ENCODE data around the gene ADIPOR1. TPM values are rescaled to one million over a fixed set of nuclear protein-coding genes. Genes with fewer than 3 reads are reported as not detected.
A peak's percentile ranks its signal among the peaks of the same experiment; 100 is the strongest.

ADIPOR1 gene
- total RNA-seq, 1 donor from 2014 or later, result 45.0 TPM

GRCh38 chr1:202972046-202972445 lies 13.9 kb upstream of the ADIPOR1 start:
- intact Hi-C loops (cut with micrococcal nuclease), result no loop called here
- ChIA-PET POLR2A (interaction anchor here (1.3 kb wide), 1 partner anchor 35 kb away, joined by 3 read pairs; the partner anchor contains the start of gene TMEM183A), CTCF (interaction anchor here (3.2 kb wide), 1 partner anchor 27 kb away, joined by 9 read pairs; no protein-coding TSS in a partner anchor)
- ATAC-seq (ENCODE audit: low read depth) (no peak), DNase-seq (no peak)
- Mint-ChIP-seq H3K27ac (no peak overlapping the region), H3K9me3 (no peaks in the 10 kb centered on the region), H3K36me3 (ENCODE audit: low read depth) (no peaks in the 10 kb centered on the region), H3K4me3 (no peak overlapping the region), H3K27me3 (peaks cover 1% of the 10 kb centered on the region), H3K4me1 (peaks cover 32% of the 10 kb centered on the region)
- TF ChIP-seq, protein P1, sequence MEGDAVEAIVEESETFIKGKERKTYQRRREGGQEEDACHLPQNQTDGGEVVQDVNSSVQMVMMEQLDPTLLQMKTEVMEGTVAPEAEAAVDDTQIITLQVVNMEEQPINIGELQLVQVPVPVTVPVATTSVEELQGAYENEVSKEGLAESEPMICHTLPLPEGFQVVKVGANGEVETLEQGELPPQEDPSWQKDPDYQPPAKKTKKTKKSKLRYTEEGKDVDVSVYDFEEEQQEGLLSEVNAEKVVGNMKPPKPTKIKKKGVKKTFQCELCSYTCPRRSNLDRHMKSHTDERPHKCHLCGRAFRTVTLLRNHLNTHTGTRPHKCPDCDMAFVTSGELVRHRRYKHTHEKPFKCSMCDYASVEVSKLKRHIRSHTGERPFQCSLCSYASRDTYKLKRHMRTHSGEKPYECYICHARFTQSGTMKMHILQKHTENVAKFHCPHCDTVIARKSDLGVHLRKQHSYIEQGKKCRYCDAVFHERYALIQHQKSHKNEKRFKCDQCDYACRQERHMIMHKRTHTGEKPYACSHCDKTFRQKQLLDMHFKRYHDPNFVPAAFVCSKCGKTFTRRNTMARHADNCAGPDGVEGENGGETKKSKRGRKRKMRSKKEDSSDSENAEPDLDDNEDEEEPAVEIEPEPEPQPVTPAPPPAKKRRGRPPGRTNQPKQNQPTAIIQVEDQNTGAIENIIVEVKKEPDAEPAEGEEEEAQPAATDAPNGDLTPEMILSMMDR (IDR thresholded peaks at IDR 0.05), result no peak

- H3K27me3 Mint-ChIP-seq, result no peaks in the 10 kb centered on the region
- DNase-seq (peak; percentile 30), ATAC-seq (ENCODE audit: low read depth) (peak; percentile 65)
- peak overlapping the region; percentile 88 for H3K27ac Mint-ChIP-seq
- peaks cover 45% of the 10 kb centered on the region for H3K4me1 Mint-ChIP-seq
- intact Hi-C loops (cut with micrococcal nuclease), result loop anchor here (1.0 to 5.0 kb wide), 5 partner anchors 30 to 893 kb away; partner anchors contain the start of genes KLHL12, SNRPE and TMEM183A
- TF ChIP-seq, protein P1 (IDR thresholded peaks at IDR 0.05), result no peak
- H3K4me3 Mint-ChIP-seq, result peak overlapping the region; percentile 89
- H3K36me3 Mint-ChIP-seq (ENCODE audit: low read depth), result peaks cover 11% of the 10 kb centered on the region
- no peaks in the 10 kb centered on the region for H3K9me3 Mint-ChIP-seq
- POLR2A ChIA-PET, result interaction anchor here (1.0 to 2.5 kb wide), 6 partner anchors 9 to 41 kb away, joined by 3 to 37 read pairs (median 6); partner anchors contain the start of gene TMEM183A
- CTCF ChIA-PET, result interaction anchor here (0.9 to 1.2 kb wide), 2 partner anchors 29 to 81 kb away, joined by 3 to 8 read pairs; no protein-coding TSS in a partner anchor
Measured at GRCh38 chr1:202968895-202969295, 10.8 kb upstream of the ADIPOR1 start.

- ChIA-PET CTCF (interaction anchor here (0.6 to 1.2 kb wide), 3 partner anchors 29 to 80 kb away, joined by 3 to 8 read pairs (median 3); partner anchors contain the start of gene KLHL12), POLR2A (interaction anchor here (1.0 to 2.5 kb wide), 8 partner anchors 9 to 80 kb away, joined by 3 to 37 read pairs (median 6); partner anchors contain the start of genes ADIPOR1, RABIF and TMEM183A)
- ATAC-seq (ENCODE audit: low read depth) (no peak), DNase-seq (no peak)
- H3K9me3 Mint-ChIP-seq, result no peaks in the 10 kb centered on the region
- no peaks in the 10 kb centered on the region for H3K27me3 Mint-ChIP-seq
- H3K4me1 Mint-ChIP-seq, result peaks cover 45% of the 10 kb centered on the region
- intact Hi-C loops (cut with micrococcal nuclease), result loop anchor here (1.0 to 5.0 kb wide), 4 partner anchors 31 to 894 kb away; partner anchors contain the start of genes SNRPE and TMEM183A
- H3K36me3 Mint-ChIP-seq (ENCODE audit: low read depth), result peaks cover 17% of the 10 kb centered on the region
- H3K4me3 Mint-ChIP-seq, result peak overlapping the region; percentile 89
- TF ChIP-seq, protein P1 (IDR thresholded peaks at IDR 0.05), result no peak
- peak overlapping the region; percentile 88 for H3K27ac Mint-ChIP-seq
Measured at GRCh38 chr1:202968351-202968750, 10.2 kb upstream of the ADIPOR1 start.

GRCh38 chr1:202967684-202968281 lies 9.7 kb upstream of the ADIPOR1 start:
- CTCF ChIA-PET, result interaction anchor here (0.6 to 1.2 kb wide), 3 partner anchors 30 to 80 kb away, joined by 3 to 8 read pairs (median 3); partner anchors contain the start of gene KLHL12
- peak; percentile 2 for ATAC-seq (ENCODE audit: low read depth)
- intact Hi-C loops (cut with micrococcal nuclease), result loop anchor here (1.0 to 5.0 kb wide), 7 partner anchors 9 to 895 kb away; partner anchors contain the start of genes ADIPOR1, PPFIA4, SNRPE and TMEM183A

More at GRCh38 chr1:202967684-202968281, 9.7 kb upstream of the ADIPOR1 start:
- no peak for DNase-seq
- POLR2A ChIA-PET, result interaction anchor here (0.7 to 2.5 kb wide), 9 partner anchors 8 to 1013 kb away, joined by 3 to 37 read pairs (median 4); partner anchors contain the start of genes ADIPOR1, RABIF and TMEM183A
- peaks cover 45% of the 10 kb centered on the region for H3K4me1 Mint-ChIP-seq
- H3K27ac Mint-ChIP-seq, result peak overlapping the region; percentile 88
- H3K9me3 Mint-ChIP-seq, result no peaks in the 10 kb centered on the region
- H3K4me3 Mint-ChIP-seq, result peak overlapping the region; percentile 89
- no peaks in the 10 kb centered on the region for H3K27me3 Mint-ChIP-seq
- H3K36me3 Mint-ChIP-seq (ENCODE audit: low read depth), result peaks cover 23% of the 10 kb centered on the region
- TF ChIP-seq, protein P1 (IDR thresholded peaks at IDR 0.05), result no peak

Data from activated B cell treated with CpG ODN at 0.5 μM for 24 hours (primary cell).